Gastrocnemius medialis (tissue), 4 donors: ENCODE measurements around the gene BLVRA.
"Not testable (repeated sequence)": the region's sequence is repeated elsewhere in the genome, so short reads cannot be mapped to it uniquely, and the experiment has no call there.

Experiments
- POLR2A ChIP-seq, 2 donors: fragments of 450-650 bp; IDR thresholded peaks; one replicate each; pipeline ENCODE4 v1.6.1; 2017; ENCODE audit warnings: antibody characterized with exemption in 2 of 2, mild to moderate bottlenecking in 2 of 2, moderate library complexity in 2 of 2
- TF ChIP-seq, protein P1 (sequence below), 5 experiments: fragments of 450-650 bp in 3 of 5; fragments of 200-600 bp in 2 of 5; sonication (generic) in 2 of 5; IDR thresholded peaks in 4 of 5; conservative IDR thresholded peaks in 1 of 5; 1 replicate in 4 of 5; 2 replicates in 1 of 5; pipeline ENCODE4 v1.5.1; 2016 to 2019; ENCODE audit warnings: antibody characterized with exemption in 5 of 5, mild to moderate bottlenecking in 3 of 5, moderate library complexity in 3 of 5

DNA sequence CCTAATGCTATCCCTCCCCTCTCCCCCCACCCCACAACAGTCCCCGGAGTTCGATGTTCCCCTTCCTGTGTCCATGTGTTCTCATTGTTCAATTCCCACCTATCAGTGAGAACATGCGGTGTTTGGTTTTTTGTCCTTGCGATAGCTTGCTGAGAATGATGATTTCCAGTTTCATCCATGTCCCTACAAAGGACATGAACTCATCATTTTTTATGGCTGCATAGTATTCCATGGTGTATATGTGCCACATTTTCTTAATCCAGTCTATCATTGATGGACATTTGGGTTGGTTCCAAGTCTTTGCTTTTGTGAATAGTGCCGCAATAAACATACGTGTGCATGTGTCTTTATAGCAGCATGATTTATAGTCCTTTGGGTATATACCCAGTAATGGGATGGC is 14.8 kb downstream of the BLVRA start:
- TF ChIP-seq, protein P1, sequence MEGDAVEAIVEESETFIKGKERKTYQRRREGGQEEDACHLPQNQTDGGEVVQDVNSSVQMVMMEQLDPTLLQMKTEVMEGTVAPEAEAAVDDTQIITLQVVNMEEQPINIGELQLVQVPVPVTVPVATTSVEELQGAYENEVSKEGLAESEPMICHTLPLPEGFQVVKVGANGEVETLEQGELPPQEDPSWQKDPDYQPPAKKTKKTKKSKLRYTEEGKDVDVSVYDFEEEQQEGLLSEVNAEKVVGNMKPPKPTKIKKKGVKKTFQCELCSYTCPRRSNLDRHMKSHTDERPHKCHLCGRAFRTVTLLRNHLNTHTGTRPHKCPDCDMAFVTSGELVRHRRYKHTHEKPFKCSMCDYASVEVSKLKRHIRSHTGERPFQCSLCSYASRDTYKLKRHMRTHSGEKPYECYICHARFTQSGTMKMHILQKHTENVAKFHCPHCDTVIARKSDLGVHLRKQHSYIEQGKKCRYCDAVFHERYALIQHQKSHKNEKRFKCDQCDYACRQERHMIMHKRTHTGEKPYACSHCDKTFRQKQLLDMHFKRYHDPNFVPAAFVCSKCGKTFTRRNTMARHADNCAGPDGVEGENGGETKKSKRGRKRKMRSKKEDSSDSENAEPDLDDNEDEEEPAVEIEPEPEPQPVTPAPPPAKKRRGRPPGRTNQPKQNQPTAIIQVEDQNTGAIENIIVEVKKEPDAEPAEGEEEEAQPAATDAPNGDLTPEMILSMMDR (IDR thresholded peaks at IDR 0.05 in 4 of 5, conservative IDR thresholded peaks at IDR 0.05 in 1 of 5), result not testable (repeated sequence)
- not testable (repeated sequence) for TF ChIP-seq POLR2A (IDR thresholded peaks at IDR 0.05)
